ENCODE results near the gene GLS. TPM values are rescaled to one million over a fixed set of nuclear protein-coding genes. Genes with fewer than 3 reads are reported as not detected.
A peak's percentile ranks its signal among the peaks of the same experiment; 100 is the strongest.
"Not testable (repeated sequence)": the region's sequence is repeated elsewhere in the genome, so short reads cannot be mapped to it uniquely, and the experiment has no call there.

The GLS gene
- total RNA-seq, 1 experiment from 2014 or later: 136 TPM

DNA sequence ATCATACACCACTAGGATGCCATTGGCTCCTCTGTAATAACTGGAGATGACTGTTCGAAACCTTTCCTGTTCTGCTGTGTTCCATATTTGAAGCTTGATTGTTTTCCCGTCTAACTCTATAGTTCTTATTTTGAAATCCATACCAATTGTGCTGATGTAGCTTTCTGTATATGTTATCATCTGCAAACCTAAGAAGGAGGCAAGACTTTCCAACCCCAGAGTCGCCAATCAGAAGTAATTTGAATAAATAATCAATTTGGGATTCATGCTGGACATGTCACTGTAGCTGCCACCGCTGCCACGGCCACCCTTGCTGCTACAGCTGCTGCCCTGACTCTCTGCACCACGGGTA is 112.6 kb downstream of the GLS start:
- DNase-seq (ENCODE audit: low read depth): no peak

DNA sequence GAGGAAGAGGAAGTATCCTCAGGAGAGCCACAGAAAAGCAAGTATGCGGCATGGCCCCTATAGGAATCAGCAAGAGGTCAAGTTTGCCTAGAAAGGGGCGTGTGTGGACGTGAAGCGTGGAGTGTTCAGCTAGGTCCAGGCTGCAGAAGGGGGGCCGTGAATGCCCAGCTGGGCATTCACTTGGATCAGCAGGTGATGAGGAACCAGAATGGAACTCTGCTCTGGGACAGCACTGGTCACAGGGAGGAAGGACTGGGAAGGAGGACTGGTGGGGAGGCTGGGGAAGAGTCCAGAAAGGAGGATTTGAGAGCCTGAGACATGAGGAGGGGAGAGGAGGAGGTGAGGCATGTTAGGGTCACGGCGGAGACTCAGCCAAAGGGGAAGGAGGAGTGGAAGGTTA is 113.5 kb downstream of the GLS start:
- no peak for DNase-seq (ENCODE audit: low read depth)

DNA sequence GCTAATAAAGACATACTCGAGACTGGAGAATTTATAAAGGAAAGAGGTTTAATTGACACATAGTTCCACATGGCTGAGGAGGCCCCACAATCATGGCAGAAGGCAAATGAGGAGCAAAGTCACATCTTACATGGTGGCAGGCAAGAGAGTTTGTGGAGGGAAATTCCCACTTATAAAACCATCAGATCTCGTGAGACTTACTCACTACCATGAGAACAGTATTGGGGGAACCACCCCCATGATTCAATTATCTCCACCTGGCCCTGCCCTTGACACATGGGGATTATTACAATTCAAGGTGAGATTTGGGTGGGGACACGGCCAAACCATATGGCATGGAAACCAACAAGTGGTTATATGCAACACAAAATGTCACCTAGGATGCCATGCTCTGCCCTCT is 114.7 kb downstream of the GLS start:
- not testable (repeated sequence) for DNase-seq (ENCODE audit: low read depth)

DNA sequence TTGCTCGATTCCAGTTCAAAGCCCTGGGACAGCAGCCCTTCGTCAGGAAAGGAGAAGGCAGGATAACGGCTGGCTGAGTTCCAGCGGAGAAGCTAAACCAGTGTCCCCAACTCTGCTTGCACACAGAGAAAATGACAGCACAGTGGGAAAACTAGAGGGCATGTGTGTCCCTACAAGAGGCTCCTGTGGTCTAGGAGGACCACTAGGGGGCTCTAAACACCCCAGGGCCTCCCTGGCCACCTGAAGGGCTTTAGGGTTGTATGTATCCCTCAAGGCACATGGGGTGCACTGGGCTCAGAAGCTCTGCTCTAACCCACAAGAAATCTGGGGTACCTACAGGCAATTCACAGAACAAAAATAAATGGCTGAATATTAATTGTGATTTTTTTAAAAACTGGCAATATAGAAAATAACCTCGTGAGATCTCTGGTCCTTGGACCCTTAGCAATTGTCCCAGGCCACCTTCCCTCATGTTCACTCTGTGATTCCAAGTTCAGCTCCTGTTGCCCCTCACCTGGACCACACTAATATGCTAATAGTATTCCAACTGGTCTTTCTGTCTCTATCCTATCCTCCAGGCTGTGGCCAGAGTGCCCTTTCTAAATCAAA is 115.8 kb downstream of the GLS start:
- peak; percentile 23 for DNase-seq (ENCODE audit: low read depth)

DNA sequence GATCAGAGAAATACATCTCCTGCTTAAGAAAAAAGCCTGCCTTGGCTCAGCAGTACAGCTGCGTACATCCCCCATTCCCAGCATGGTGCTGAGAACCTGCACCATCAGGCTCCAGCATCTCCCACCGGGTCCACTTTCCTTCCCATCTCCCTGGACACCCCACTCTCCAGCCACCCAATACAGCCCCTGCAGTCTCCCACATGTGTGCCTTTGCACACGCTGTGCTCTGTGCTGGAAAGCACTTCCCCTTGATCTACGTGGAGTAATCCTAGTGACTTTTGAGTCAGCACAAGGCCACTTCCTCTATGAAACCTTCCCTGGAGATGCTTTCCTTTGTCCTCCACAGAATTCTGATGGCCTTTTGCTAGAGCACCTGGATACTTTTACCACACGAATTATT is 116.3 kb downstream of the GLS start:
- no peak for DNase-seq (ENCODE audit: low read depth)

DNA sequence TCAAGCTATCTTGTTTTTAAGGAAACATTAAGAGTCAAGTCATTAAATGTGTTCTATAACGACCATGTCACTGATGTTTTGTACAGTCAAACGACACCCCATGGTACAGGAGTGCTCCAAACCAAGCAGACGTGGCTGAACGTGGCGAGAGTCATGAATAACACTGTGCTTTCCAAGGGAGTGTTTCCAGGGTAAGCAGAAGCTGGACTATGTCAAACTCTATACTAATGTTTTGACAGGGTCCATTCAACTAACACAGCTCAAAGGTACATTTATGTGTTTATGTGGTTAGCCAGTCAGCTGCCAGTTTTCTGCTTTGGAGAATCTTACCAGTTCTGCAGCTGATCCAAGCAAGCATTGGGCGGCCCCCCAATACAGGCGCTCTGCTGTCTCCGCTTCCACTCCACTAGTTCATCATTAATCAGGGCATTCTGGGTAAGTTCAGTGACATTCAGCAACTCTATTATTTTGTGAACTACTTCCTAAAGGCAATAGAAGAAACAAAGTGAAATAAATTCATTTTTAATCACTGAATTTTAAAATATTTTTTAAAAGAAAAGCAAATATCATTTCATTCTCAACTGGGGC is 117.0 kb downstream of the GLS start:
- DNase-seq (ENCODE audit: low read depth): no peak

DNA sequence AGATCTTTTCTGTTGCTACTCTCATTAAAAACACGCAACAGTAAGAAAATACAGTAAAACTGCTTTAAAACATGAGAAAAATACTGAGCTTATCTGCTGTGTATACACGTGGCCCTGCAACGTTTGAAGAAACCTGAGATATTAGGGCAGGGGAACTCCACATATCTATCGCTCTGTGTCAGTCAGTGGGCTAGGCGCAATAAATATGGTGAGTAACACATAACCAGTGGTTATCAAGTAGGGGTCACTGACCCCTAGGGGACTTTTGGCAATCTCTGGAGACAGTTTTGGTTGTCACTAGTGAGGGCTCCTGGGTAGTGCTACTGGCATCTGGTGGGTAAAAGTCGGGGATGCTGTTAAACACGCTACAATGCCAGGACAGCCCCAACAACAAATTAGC is 118.4 kb downstream of the GLS start:
- no peak for DNase-seq (ENCODE audit: low read depth)

DNA sequence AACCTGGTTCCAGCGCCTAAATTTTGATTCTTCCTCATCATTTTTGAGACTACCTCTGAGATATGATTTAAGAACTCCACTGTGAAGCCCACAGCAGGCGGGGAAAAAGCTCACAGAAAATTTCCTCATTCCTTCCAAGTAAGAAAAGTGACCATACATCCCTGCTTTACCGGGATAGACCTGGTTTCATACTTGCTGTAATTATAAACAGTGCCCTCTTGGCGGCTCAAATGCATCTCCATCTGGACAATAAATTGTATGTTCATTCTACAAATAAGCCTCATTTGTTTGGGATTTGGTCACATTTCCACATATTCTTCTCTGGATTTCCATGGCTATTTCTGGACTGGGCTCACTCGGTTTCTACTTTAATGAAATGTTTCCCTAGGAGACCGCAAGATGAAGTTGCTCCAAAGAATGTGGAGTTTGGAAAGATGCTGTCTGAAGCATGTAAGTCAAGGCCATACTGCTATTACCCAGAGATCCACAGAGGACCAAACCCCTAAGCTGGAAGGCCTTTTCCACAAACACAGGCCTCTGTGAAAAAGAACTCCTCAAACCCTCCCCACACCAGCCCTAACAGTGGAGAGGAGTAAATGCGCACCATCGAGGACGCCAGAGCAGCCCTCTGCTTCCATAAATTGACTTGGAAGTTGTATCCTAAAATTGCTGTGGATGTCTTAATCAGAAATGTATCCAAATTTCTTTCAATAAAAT is 119.5 kb downstream of the GLS start:
- no peak for DNase-seq (ENCODE audit: low read depth)

DNA sequence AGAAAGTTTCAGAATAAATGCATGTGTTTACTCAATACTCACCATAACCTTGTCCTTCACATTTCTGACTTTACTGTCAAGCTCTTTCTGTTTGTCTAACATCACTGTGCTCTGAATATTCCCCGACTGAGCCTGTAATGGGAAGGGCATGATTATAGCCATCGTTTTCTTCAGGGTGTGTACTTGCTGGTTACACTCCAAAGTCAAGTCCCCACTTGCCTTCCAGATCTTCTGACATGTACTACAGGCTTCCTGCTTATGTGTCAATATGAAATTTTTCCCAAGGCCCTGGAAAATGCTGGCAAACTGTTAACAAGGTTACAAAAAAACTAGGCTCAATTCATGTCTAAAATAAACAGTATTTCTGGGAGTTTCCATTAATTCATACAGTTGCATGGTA is 120.4 kb downstream of the GLS start:
- no peak for DNase-seq (ENCODE audit: low read depth)

DNA sequence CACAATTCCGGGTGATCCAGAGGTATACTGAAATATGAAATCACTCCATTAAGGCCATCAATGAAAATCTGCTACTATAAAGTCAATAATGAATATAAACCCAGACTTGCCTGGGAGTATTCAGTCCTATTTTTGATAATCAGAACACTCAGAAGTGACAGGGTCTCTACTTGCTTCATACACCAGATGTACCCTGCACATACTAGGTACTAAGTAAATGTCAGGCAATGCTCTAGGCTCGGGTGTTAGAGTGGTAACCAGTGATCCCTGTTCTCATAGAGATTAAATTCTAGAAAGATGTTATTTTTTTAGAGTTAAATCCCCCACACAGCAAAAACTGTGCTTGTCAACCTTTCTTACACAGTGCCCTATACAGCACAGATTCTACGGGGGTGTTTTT is 121.0 kb downstream of the GLS start:
- no peak for DNase-seq (ENCODE audit: low read depth)

DNA sequence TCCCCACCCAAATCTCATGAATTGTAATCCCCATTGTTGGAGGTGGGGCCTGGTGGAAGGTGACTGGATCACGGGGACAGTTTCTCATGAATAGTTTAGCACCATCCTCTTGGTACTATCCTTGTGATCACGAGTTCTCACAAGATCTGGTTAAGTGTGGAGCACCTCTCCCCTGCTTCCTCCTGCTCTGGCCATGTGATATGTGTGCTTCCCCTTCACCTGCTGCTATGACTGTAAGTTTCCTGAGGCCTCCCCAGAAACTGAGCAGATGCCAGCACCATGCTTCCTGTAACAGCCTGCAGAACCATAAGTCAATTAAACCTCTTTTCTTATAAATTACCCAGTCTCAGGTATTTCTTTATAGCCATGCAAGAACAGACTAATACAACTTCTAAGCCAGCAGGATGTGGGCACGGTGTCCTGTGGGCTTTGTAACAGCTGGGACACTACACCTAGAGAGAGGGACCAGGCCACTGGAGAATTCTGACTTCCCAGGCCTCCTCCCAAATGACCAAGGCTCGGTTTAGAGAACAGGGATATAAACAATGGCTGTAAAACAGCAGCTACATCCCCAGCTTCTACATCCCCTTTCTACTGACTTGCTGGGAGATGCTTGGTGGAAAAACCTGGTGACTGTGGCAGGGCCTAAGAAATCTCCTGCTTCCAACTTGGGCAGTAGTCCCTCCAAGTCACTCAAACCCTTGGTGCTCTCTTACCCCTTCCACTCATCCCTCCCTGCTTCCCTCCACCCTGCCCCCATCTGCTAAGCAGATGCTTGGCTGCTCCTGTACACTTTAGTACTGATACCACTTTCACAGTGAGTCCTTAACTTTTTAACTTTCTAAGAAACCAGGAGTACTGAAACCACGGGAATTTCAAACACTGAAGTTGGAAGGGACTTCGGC is 123.0 kb downstream of the GLS start:
- no peak for DNase-seq (ENCODE audit: low read depth)

DNA sequence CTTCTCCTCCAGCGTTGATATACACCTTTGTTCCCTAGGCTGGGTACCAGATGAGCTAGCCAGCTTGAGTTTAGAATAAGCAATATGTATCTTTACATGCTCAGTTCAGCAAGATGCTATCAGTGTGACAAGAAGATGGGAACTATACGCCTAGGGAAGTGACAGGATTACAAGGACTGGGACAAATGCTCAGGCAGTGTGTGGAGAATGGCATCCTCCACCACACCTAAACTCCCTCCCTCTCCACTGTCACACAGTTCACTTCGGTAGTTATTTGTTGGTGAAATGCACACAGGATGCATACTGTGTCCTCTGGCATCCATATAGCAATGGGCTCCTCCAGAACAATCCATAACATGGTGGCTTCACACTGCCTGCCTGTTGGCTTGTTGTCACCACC is 125.7 kb downstream of the GLS start:
- no peak for DNase-seq (ENCODE audit: low read depth)

DNA sequence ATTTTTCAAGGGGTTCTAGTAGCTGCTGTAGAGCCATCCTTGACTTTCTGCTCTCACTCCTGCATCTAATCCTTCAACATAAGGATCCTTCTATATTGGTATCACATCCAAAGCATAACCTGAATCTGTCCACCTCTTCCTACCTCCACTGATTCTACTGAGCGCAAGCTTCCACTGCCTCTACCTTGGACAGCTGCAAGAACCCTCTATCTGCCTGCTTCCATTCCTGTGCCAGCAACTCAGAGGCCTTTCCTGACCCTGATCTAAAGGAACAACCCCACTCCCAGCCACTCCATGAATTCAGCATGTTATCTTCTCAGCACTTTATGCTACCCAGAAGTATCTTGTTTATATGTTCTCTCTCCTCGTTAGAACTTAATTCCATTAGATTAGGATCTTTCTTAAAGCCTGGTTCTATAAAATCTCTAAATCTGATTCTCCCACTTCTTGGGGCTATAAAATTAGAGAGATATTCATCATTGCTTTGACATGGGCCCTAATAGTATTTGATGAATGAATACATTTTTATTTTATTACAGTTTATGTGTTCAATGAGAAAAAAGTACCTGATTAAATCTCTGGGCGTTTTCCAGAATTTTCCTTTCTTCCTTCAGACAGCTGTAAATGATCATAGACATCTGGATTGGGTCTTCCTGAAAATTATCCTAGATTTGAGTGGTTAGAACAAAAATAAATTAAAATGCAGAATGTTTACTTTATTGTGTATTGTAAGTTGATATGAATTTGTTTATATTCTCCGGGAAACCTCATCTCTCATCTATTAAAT is 126.6 kb downstream of the GLS start:
- DNase-seq (ENCODE audit: low read depth): no peak

DNA sequence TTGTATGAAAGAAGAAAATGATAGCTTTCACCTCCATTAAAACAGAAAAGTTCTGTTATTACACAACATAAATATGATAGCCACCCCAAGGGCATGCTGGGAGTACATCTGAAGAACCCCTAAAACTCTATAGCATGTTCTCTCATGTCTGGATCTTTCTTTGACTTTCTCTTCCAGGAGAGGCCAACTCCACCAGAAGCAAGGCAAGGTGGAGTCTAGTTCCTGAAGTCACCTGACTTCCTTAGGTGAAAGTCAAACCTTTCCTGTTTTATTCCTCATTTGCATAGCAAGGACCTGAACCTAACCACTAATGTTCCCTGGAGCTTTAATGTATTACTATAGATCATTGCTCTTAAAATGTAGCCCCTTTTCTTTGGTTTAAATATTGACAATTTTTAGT is 127.7 kb downstream of the GLS start:
- DNase-seq (ENCODE audit: low read depth): no peak

DNA sequence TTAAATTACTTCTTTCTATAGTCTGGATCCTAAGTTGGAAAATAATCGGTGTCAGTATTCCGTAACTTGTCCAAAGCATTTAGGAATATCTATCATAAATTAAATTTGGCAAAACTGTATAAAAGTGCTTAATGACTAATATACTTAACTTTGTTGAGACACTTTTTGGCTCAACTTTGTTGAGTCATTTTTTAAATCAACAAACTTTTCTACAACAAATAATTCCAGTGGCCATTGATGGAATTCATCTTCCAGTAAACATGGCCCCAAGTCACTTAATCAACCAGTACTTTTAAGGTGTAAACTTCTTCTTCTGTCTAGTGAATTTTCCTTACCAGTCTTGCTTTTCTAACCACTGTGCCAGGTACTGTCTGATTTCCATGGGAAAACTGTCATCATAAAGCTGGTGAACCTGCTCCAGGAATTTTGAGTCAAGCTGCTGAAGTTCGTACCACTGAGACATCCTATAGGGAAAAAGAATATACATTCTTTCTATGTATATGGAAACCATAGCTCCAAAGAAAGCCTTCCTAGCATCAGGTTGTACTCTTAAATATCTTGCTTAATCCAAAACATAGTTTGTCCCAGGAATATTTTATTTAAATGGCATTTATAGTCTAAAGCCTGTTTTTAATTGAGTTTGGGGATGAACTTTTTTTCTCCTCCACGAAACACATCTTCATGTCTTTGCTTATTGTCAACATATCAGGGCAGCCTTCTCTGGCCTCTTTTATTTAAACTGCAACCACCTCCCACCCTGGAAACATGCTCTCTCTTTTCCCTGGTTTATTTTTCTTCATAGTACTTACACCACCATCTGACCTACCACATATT is 129.1 kb downstream of the GLS start:
- DNase-seq (ENCODE audit: low read depth): no peak

DNA sequence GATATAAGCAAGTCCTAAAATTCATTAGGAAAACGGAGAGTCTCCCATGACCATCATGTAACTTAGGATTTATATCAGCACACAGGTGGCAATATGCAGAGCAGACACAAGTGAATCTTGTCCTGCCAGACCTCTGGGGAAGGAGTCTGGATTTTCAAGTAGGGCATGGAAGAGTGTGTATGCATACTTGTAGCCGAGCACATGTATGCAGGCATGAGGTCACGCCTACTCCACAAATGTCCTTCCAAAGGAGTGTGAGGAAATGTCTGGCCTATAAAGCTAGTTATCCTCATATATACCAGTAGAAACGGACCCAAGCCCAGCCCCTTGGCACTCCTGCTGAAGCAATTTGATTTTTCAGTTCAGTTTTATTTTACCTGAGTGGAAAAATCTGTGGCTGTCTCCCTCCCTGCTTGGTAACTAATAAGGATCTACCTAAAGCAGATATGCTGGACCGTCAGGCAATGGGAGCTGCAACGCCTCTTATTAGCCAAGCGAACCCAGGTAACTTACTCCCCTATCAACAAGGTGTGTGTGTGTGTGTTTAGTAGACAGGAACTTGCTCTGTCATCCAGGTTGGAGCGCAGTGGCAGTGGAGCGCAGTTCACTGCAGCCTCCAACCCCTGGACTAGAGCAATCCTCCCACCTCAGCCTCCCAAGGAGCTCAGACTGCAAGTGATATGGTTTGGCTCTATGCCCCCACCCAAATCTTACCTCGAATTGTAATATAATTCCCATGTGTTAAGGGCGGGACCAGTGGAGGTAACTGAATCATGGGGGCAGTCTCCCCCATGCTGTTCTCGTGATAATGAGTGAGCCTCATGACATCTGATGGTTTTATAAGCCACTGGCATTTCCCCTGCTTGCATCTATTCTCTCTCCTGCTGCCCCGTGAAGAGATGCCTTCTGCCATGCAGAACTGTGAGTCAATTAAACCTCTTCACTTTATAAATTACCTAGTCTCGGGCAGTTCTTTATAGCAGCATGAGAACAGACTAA is 130.6 kb downstream of the GLS start:
- DNase-seq (ENCODE audit: low read depth): peak; percentile 20

DNA sequence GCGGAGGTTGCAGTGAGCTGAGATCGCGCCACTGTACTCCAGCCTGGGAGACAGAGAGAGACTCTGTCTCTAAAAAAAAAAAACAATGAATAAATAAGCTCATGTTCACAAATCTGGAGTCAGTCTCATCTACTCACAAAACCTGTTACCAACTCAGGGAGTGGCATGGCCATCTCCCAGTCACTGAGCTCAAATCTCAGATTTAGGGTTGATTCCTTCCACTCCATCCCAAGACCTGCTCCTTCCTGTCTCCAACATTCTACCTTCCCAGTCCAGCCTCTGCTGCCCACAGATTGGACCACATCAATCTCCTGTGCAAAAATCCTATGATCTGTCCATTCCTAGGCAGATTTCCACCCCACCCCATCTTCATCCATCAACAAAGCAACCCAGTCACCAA is 131.7 kb downstream of the GLS start:
- no peak for DNase-seq (ENCODE audit: low read depth)

DNA sequence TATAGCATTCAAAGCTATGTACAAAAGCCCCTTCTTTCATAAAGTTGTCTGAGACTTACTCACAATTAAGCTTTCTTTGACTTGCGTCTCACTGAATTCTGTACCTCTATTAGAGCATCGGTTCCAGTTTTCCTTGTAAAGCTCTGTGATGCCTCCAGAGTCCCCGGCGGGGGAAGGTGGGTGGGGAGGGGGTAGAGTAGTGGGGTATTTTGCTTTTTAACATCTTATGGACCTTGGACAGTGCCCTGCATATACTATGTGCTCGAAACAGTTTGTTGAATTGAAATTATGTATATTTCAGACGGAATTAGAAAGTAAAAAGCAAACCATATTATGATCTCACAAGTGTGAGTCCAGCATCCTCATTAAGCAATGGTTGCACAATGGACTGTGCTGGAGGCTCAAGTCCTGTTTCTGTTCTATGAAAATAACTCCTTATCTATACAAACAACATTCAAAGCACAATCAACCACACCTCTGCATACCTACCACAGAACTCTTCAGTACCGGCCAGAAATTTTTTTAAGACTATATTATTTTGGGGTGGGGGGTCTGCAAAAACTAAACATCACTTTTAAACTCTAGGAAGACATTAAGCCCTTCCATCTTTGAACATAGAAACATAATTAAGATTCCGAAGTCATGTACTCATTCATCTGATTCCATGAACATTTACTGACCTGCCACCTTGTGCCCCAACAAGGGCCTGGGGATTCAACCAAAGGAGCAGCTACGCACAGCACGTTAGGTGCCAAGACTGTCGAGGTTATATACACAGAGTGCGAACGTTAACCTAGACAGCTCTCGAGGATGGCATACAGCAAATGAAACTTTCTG is 132.4 kb downstream of the GLS start:
- DNase-seq (ENCODE audit: low read depth): no peak

DNA sequence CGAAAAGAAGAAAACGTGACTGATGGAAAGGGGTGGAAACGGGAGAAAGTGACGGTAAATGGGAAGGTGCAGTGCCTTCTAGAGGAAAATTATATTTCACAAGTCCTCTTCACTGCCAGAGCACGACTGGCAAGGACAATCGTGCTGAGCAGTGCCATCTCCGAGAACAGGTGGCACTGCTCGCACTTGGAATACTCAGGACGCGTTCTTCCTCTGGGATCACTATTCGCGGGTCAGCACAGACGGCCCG is 133.0 kb downstream of the GLS start:
- no peak for DNase-seq (ENCODE audit: low read depth)
